22Rv1 (cell line): ENCODE results near the gene PCSK6.

Experiments
- ZFX ChIP-seq: fragments of 450-650 bp; IDR thresholded peaks from 2 replicates; pipeline ENCODE4 v1.6.1; 2017; ENCODE audit warnings: antibody characterized with exemption, borderline replicate concordance
- TF ChIP-seq, protein P1 (sequence below): fragments of 450-650 bp; IDR thresholded peaks from 2 replicates; pipeline ENCODE4 v1.5.1; 2017; ENCODE audit warnings: mild to moderate bottlenecking

DNA sequence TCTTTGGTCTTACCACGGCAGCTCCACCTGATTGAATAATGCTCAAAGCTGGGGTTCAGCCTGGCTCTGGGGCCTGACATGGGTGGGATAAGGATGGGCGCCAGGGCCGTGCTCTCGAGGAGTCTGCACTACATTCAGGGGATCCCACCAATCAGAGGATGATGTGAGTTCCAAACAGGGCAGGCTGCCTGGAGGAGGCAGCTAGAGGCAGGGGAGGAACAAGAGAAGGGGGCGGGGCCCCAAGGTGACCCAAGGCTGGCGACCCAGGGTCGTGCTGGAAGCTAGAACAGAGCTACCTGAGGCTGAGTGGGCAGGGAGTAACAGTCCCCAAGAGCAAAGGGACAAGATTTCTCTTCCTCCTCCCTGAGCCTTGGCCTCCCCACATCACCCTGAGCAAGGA, 56.1 kb downstream of the PCSK6 start:
- TF ChIP-seq, protein P1, sequence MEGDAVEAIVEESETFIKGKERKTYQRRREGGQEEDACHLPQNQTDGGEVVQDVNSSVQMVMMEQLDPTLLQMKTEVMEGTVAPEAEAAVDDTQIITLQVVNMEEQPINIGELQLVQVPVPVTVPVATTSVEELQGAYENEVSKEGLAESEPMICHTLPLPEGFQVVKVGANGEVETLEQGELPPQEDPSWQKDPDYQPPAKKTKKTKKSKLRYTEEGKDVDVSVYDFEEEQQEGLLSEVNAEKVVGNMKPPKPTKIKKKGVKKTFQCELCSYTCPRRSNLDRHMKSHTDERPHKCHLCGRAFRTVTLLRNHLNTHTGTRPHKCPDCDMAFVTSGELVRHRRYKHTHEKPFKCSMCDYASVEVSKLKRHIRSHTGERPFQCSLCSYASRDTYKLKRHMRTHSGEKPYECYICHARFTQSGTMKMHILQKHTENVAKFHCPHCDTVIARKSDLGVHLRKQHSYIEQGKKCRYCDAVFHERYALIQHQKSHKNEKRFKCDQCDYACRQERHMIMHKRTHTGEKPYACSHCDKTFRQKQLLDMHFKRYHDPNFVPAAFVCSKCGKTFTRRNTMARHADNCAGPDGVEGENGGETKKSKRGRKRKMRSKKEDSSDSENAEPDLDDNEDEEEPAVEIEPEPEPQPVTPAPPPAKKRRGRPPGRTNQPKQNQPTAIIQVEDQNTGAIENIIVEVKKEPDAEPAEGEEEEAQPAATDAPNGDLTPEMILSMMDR = no peak
- no peak for TF ChIP-seq ZFX
